ENCODE results near the gene MTTP. TPM values are rescaled to one million over a fixed set of nuclear protein-coding genes. Genes with fewer than 3 reads are reported as not detected.
"Not testable (repeated sequence)": the region's sequence is repeated elsewhere in the genome, so short reads cannot be mapped to it uniquely, and the experiment has no call there.

MTTP gene
- under 1 TPM in 2 of 3 donors, not detected in 1; 0.05 to 0.07 TPM for polyA plus RNA-seq

- H3K27ac ChIP-seq (ENCODE audit: low read depth, low read length) = no peak within 1 kb of the TSS
- WGBS, 3 donors = 73 to 84% (median 76%) methylated on average over 3 of the region's 3 CpGs
Observed at GRCh38 chr4:99574530-99575324, at the start of gene MTTP. Gene MTTP, plus strand, starts transcription at chr4:99574824. Its CDS starts 86 bp downstream, at chr4:99574910.

DNA sequence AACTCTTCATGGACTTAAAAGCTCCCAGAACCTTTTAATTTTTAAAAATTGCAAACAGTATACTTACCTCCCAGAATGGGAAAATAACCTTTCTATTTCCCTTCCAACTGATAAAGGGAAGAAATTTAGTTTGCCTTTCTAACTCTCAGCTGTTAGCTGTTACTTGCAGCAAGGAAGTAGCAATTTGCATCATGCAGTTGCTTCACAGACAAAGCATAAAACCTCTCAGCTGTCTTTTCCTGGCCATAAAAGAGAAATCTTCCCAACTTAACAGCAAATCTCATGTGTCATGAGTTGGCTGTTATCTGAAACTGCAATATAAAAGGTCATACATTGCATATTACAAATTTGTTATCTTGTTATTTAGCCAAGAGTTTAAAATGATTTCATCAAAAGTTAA is 45.4 kb upstream of the MTTP start:
- H3K27ac ChIP-seq (ENCODE audit: low read depth, low read length) = no peak overlapping the region

DNA sequence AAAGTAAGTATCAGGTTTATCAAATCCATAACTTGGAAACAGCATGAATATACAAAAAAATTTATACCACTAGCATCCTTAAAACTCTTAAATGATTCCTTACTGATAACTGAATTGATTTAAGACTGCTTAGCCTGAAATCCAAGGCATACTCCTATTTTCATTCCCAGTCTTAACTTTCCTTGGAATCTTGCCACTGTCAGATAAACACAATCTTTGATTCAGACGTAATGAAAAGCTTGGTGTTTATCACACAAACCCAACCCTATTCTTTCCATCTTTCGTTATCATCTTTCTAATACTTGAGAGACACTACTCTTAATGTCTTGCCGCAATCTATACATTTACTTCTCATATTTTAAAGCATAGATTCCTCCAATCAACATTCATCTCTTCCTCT is 44.7 kb upstream of the MTTP start:
- WGBS, 3 donors = 47 to 56% (median 52%) methylated on average over 3 of the region's 3 CpGs
- no peak overlapping the region for H3K27ac ChIP-seq (ENCODE audit: low read depth, low read length)

DNA sequence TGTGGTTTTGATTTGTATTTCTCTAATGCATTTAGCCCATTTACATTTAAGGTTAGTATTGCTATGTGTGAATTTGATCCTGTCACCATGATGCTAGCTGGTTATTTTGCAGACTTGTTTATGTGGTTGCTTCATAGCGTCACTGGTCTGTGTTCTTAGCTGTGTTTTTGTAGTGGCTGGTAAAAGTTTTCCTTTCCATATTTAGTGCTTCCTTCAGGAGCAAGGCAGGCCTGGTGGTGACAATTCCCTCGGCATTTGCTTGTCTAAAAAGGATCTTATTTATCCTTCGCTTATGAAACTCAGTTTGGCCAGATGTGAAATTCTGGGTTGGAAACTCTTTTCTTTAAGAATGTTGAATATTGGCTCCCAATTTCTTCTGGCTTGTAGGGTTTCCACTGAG is 39.9 kb upstream of the MTTP start:
- 72 to 84% (median 81%) methylated on average over 3 of the region's 3 CpGs for WGBS, 3 donors
- H3K27ac ChIP-seq (ENCODE audit: low read depth, low read length) = not testable (repeated sequence)

DNA sequence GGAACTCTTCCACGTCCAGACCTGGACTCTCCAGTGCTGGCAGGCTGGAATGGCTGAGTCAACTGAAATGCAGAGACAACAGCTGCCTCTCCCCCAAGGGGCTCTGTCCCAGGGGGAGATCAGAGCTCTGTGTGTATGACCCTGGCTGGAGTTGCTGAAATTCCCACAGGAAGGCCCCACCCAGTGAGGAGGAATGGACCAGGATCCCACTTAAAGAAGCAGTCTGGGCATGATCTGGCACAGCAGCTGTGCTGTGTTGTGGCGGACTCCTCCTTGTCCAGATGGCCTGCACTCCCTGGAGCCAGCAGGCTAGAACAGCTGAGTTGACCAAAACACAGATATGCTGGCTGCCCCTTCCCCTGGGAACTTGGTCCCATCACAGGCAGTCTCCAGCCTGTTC is 38.4 kb upstream of the MTTP start:
- no peak overlapping the region for H3K27ac ChIP-seq (ENCODE audit: low read depth, low read length)
- WGBS, 3 donors = 33 to 87% (median 56%) methylated on average over 2 of the region's 2 CpGs

GRCh38 chr4:99536848-99537247 is 37.8 kb upstream of the MTTP start:
- no peak overlapping the region for H3K27ac ChIP-seq (ENCODE audit: low read depth, low read length)
- WGBS, 3 donors = 59 to 68% (median 67%) methylated on average over 2 of the region's 2 CpGs

GRCh38 chr4:99537674-99538073 is 37.0 kb upstream of the MTTP start:
- WGBS, 3 donors = 58 to 95% (median 72%) methylated on average over 4 of the region's 4 CpGs
- no peak overlapping the region for H3K27ac ChIP-seq (ENCODE audit: low read depth, low read length)

DNA sequence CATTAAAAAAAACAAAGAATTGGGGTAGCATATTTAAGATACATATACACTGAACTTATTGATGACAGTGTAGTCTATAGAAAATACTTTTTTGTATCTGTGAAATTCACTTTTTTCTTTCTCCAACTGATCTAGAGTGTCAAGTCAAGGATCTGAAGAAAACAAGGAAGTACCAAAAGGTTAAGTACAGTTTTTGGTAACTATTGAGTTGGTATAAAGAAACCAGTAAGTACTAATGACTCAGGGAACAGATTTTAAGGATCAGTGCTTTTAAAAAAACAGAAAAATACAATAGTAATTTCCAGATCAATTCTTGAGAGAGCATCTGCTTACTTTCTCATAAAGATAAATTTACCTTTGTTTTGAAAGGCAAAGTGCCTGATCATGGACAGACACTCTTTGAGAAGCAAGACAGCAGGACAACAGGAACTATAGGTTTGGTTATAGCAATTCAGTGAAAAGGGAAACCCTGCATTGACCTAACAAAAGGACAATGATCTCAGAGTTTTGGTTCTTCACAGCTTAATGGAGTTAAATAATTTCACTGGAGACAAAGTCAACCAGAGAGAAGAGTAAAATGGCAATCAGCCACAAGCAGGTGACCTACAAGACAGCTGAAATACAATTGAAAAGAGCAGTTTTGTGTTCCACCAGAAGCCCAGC is 34.2 kb upstream of the MTTP start:
- no peak overlapping the region for H3K27ac ChIP-seq (ENCODE audit: low read depth, low read length)

DNA sequence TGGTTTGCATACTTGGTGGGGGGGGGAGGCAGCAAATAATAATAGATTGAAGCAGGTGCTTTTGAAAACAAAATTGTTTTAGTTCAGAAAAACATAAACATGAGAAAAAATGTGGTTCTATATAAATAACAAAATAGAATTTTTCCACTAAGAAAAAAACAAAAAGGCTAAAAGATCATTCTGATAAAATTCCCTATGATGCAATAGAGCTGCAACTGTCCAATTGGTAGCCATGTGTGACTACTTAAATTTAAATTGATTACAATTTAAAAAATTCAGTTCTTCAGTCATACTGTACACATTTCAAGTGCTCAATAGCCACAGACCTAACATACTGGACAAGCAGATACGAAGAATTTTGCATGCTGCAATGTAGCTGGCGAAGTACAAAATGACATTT is 21.8 kb upstream of the MTTP start:
- 97 to 99% (median 97%) methylated on average over 2 of the region's 2 CpGs for WGBS, 3 donors
- no peak overlapping the region for H3K27ac ChIP-seq (ENCODE audit: low read depth, low read length)

DNA sequence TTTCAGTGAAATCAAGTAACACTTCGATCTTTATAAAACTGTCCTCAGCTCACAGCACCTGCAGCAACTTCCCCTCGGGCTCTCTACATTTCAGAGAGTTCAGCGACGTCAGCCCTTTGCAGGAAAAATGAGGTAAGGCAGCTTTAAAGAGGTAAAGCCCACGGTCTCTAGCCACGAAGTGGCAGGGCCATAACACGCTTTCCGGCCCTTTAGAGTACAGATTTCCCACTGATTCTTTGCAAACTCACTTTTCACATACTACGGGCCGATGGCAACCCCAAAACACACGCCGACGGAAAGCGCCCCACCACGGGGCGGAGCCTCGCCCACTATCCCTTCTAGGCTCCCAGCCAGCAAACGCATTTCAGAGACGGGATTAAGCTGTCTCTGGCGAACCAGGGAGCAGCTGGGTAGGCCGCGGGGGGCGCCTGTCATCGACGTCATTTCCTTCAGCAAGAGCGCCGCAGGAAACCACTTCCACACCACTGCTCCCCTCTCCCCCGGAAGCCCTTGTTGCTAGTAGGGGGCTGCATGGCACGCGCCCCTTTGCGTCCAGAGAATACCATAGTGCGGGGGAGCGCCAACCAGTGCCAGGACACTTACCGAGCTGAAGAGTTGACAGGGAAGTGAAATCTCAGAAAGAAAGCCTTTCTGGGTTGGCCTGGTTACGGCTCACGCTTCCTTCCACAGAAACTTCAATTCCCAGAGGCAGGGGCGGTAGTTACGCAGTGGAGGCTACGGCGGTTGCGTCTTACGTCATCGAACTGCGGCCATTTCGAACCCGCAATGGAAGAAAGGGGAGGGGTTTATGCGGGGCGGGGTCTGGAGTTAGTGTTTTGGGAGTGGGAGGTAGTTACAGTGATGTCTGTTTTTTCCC is 11.1 kb upstream of the MTTP start, which contains the start of gene TRMT10A:
Gene TRMT10A, minus strand, starts transcription at position 730 of the 877 bp plus-strand sequence. CDS start 4,701 bp downstream, outside the sequence.
- peak within 1 kb of the TSS; percentile 16 for H3K27ac ChIP-seq (ENCODE audit: low read depth, low read length)
- WGBS, 3 donors = 0% methylated on average over 48 of the region's 48 CpGs

DNA sequence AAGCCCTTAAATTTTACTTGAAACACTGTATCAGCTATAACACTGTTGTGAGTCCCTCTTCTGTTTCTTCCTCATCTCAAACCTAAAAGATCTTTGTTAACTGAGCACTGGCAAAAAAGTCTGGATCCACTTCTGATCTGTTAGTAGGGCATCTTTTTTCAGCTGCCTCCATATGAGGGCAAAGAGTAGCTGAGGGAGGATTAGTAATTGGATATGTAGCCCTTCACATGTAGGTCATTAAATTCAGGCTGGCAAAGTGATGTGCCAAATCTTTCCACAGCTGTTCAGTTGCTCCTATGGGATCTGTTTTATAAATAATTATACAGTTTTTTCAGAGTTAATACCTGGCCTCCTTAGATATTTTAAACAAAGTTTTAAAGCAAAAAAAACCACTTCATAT is 9.7 kb upstream of the MTTP start:
- H3K27ac ChIP-seq (ENCODE audit: low read depth, low read length) = no peak overlapping the region

DNA sequence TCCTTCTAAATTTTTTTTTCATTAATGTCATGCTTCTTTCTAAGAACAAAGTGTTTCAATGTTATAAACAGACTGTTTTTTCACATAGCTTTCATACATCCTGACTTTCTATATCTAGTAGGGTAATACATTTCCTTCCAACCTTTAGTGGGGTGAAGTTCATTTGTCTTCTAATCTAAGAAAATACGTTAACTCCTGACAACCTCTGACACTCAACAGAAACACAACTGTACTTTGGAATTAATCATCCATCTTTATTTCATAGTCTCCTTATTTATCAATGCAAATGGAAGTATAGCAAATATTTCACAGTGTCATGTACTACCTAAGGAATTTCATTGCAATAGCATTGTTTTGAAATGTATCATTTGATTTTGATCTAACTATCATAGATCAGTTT is 2.7 kb upstream of the MTTP start:
- WGBS, 3 donors = 23 to 28% (median 28%) methylated on average over 1 of the region's 1 CpG

GRCh38 chr4:99572527-99573240 is 1.9 kb upstream of the MTTP start:
- WGBS, 3 donors = 70 to 81% (median 72%) methylated on average over 6 of the region's 6 CpGs
- no peak overlapping the region for H3K27ac ChIP-seq (ENCODE audit: low read depth, low read length)

More for the DNA sequence above, 2.7 kb upstream of the MTTP start:
- no peak overlapping the region for H3K27ac ChIP-seq (ENCODE audit: low read depth, low read length)

- 79 to 88% (median 81%) methylated on average over 1 of the region's 1 CpG for WGBS, 3 donors
Observed at GRCh38 chr4:99573735-99574368, 772 bp upstream of the MTTP start.

DNA sequence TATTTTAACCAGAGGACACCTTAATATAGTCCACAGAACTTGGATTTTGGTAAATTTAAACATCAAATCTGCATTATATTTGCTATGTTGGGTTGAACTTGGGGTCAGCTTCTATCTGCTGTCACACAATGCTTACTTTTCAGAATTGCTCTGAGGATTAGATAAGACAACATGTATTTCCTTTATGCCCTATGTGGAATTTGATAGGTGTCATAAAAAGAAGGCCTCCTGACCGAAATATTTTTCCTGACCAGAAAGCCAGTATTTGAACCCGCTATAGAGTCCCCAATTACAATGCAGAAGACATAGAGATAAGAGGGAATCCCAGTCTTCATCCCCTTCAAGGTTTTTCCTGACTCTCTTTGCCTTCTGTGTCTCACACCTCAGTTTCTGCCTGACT is 4.1 kb downstream of the MTTP start:
- H3K27ac ChIP-seq (ENCODE audit: low read depth, low read length) = no peak overlapping the region
- WGBS, 3 donors = 78 to 92% (median 87%) methylated on average over 2 of the region's 2 CpGs

More at GRCh38 chr4:99573735-99574368, 772 bp upstream of the MTTP start:
- no peak overlapping the region for H3K27ac ChIP-seq (ENCODE audit: low read depth, low read length)

DNA sequence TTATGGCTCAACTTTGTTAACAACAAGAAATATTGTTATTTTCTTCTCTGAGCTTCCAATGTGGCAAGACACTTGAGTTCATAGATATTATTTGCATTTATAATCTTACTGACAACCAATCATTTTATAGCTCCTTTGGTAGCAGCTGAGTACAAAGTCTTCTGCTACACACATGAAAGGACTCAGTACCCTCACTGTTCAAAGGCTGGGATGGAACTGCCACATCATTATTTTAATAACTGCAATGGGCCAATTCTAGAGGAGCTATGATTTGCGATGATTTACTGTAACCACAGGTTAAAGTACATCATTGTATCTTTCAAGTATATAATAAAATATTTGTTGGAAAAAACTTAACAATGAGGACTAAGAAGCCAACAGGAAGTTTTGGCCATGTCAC is 10.9 kb downstream of the MTTP start:
- no peak overlapping the region for H3K27ac ChIP-seq (ENCODE audit: low read depth, low read length)
- 95 to 98% (median 96%) methylated on average over 1 of the region's 1 CpG for whole genome bisulfite sequencing, 3 donors

DNA sequence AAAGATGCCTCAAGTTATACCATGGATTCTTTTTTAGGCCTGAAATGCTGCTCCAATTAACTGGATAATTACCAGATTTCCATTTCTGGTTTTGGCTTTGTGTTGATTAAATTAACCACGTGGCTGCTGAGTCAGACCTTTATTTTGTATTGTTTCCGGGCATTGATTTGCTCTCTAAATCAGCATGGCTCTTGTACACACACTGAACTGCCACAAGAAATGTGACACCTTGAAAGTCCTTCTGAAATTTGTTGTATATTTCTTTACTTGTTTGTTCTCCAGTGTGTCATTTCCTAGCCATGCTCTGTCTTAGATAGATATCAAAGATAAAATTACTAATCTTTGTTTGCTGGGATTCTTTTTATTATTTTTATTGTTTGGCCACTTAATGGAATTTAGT is 11.7 kb downstream of the MTTP start:
- WGBS, 3 donors = 49 to 52% (median 51%) methylated on average over 2 of the region's 2 CpGs
- no peak overlapping the region for H3K27ac ChIP-seq (ENCODE audit: low read depth, low read length)

DNA sequence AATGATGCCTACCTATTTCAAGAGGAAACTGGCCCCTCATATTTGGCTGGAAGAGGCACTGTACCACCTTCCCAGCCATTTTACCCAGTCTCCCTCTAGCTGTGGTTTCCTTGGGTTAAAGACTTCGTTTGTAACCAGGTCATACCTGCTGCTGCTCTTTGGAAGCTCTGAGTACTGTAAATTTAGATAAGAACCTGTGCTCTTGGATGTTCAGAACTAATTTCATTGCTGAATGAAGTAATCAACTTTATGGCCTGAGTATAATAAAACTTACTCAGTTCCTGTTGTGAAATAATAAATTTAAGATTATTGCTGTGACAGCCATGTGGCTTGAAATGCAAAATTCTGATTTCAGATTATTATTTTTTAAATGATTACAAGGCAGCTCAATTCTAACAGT is 12.2 kb downstream of the MTTP start:
- H3K27ac ChIP-seq (ENCODE audit: low read depth, low read length) = no peak overlapping the region
- WGBS, 3 donors = 19 to 67% (median 28%) methylated on average over 1 of the region's 1 CpG

All from adipose tissue (tissue), 3 donors.